HepG2 (cell line): Measurements from ENCODE around the gene GRHL1. TPM values are rescaled to one million over a fixed set of nuclear protein-coding genes. Genes with fewer than 3 reads are reported as not detected.

Source experiments
- ATAC-seq: fragments of 200-7000 bp; cut with Tn5 transposase; 3 replicates; pipeline ENCODE4 v1.9.1; 2020; ENCODE audit warnings: mild to moderate bottlenecking, moderate library complexity
- BruUV-seq: library from RNA; stranded (reverse); fragments of 400-500 nt; replicated peaks from 2 replicates; lab custom pipeline; 2021; lab: Mats Ljungman, UMichigan
- CTCF ChIA-PET: fragments of 300-600 bp; formaldehyde crosslinking; extraction: SDS; loops from one replicate; lab custom pipeline; 2021; ENCODE audit warnings: low total read pairs, inconsistent platforms, low intra/inter-chr PET ratio; lab: Yijun Ruan, JAX
- POLR2A ChIA-PET: fragments of 350-600 bp; sonication (Branson Sonifier 250); formaldehyde crosslinking; loops from one replicate; lab custom pipeline; 2020; ENCODE audit warnings: antibody characterized with exemption, inconsistent platforms; lab: Yijun Ruan, JAX
- DNase-seq: peaks from one replicate; pipeline ENCODE4 v3.0.0-alpha.2; 2015; ENCODE audit warnings: low spot score
- FAIRE-seq: peaks from 3 replicates; lab custom pipeline; 2011; peaks lifted over from hg19 to GRCh38; lab: Jason Lieb, UNC
- H2AFZ ChIP-seq: one replicate; pipeline ENCODE4 v1.6.1; 2011; ENCODE audit warnings: low read length, inconsistent platforms
- H3K27ac ChIP-seq: fragments of 300-600 bp; 3 replicates; pipeline ENCODE4 v1.8.0; 2011; ENCODE audit warnings: mixed run types, mild to moderate bottlenecking, mixed read lengths, low read length, inconsistent platforms; ENCODE audit not compliant: insufficient read depth; ENCODE audit errors: extremely low read length
- H3K27me3 ChIP-seq, 2 experiments: fragments of 200-600 bp in 1 of 2; 2 replicates in 1 of 2; 3 replicates in 1 of 2; pipeline versions ENCODE4 v1.6.0 to v1.8.0; 2011; ENCODE audit warnings: low read length in 2 of 2, mild to moderate bottlenecking in 2 of 2, moderate library complexity in 2 of 2, inconsistent platforms in 1 of 2; ENCODE audit not compliant: insufficient read depth in 2 of 2, control insufficient read depth in 1 of 2
- H3K36me3 ChIP-seq, 2 experiments: fragments of 200-600 bp in 1 of 2; replicated peaks in 1 of 2; 2 replicates in 1 of 2; 3 replicates in 1 of 2; pipeline versions ENCODE4 v1.5.1 to v1.8.0; 2011; ENCODE audit warnings: low read length in 2 of 2, inconsistent platforms in 1 of 2; ENCODE audit not compliant: insufficient read depth in 2 of 2, control insufficient read depth in 1 of 2
- H3K4me1 ChIP-seq: 2 replicates; pipeline ENCODE4 v1.5.1; 2012; ENCODE audit warnings: low read length, inconsistent platforms; ENCODE audit not compliant: insufficient read depth
- H3K4me2 ChIP-seq: 2 replicates; pipeline ENCODE4 v1.6.0; 2011; ENCODE audit warnings: low read depth, low read length, inconsistent platforms
- H3K4me3 ChIP-seq, 3 experiments: fragments of 200-600 bp in 1 of 3; sonication (generic), shearing (Covaris generic) in 1 of 3; replicated peaks in 1 of 3; 2 replicates each; pipeline ENCODE4 v1.5.1; 2011 to 2016; ENCODE audit warnings: low read length in 3 of 3, inconsistent platforms in 2 of 3, low read depth in 2 of 3, mild to moderate bottlenecking in 2 of 3, control low read depth in 1 of 3, mixed read lengths in 1 of 3; ENCODE audit not compliant: insufficient read depth in 1 of 3
- H3K79me2 ChIP-seq: one replicate; pipeline ENCODE4 v1.6.1; 2011; ENCODE audit warnings: low read length, inconsistent platforms; ENCODE audit not compliant: insufficient read depth
- H3K9ac ChIP-seq: 2 replicates; pipeline ENCODE4 v1.6.0; 2011; ENCODE audit warnings: mild to moderate bottlenecking, low read depth, low read length, inconsistent platforms; ENCODE audit not compliant: insufficient read depth
- H3K9me3 ChIP-seq: 2 replicates; pipeline ENCODE4 v1.5.1; 2012; ENCODE audit warnings: mild to moderate bottlenecking, low read length
- H4K20me1 ChIP-seq: 2 replicates; pipeline ENCODE4 v1.6.0; 2011; ENCODE audit warnings: inconsistent platforms, mild to moderate bottlenecking, low read length, moderate library complexity; ENCODE audit not compliant: insufficient read depth
- ELF4 ChIP-seq: sonication (generic); formaldehyde crosslinking; IDR thresholded peaks from 2 replicates; pipeline ENCODE4 v1.5.0; 2020; ENCODE audit warnings: missing genetic modification reagents, mild to moderate bottlenecking, moderate library complexity, borderline replicate concordance
- HHEX ChIP-seq: IDR thresholded peaks from 2 replicates; pipeline ENCODE4 v1.6.1; 2016; ENCODE audit warnings: control low read depth
- HOXA5 ChIP-seq: sonication (generic); formaldehyde crosslinking; IDR thresholded peaks from 2 replicates; pipeline ENCODE4 v1.4.0; 2020; ENCODE audit warnings: missing genetic modification reagents
- MAX ChIP-seq: IDR thresholded peaks from 2 replicates; pipeline ENCODE4 v1.6.1; 2012; ENCODE audit warnings: inconsistent platforms
- MYPOP ChIP-seq: sonication (generic); formaldehyde crosslinking; IDR thresholded peaks from 2 replicates; pipeline ENCODE4 v1.8.1; 2023; ENCODE audit warnings: mild to moderate bottlenecking, moderate library complexity, missing genetic modification reagents
- NRL ChIP-seq: sonication (generic); formaldehyde crosslinking; IDR thresholded peaks from 2 replicates; pipeline ENCODE4 v1.5.0; 2020; ENCODE audit warnings: missing genetic modification reagents, mild to moderate bottlenecking, moderate library complexity, borderline replicate concordance
- PITX1 ChIP-seq: sonication (generic); formaldehyde crosslinking; IDR thresholded peaks from 2 replicates; pipeline ENCODE4 v1.5.1; 2020; ENCODE audit warnings: mild to moderate bottlenecking, missing genetic modification reagents
- POLR2A ChIP-seq, 2 experiments: IDR thresholded peaks; 2 replicates each; pipeline ENCODE4 v1.6.1; 2011; ENCODE audit warnings: low read depth in 2 of 2, low read length in 2 of 2, mild to moderate bottlenecking in 1 of 2, moderate library complexity in 1 of 2; ENCODE audit not compliant: insufficient read depth in 1 of 2
- POLR2AphosphoS5 ChIP-seq: IDR thresholded peaks from 2 replicates; pipeline ENCODE4 v1.6.1; 2012; ENCODE audit warnings: low read depth, low read length
- PRMT3 ChIP-seq: sonication (generic); formaldehyde crosslinking; IDR thresholded peaks from 2 replicates; pipeline ENCODE4 v1.8.1; 2022; ENCODE audit warnings: low read depth, mild to moderate bottlenecking, moderate library complexity, missing genetic modification reagents, borderline replicate concordance
- RXRB ChIP-seq: IDR thresholded peaks from 2 replicates; pipeline ENCODE4 v1.6.1; 2016; ENCODE audit warnings: borderline replicate concordance, missing genetic modification reagents, missing compliant biosample characterization
- TBP ChIP-seq: sonication (generic); formaldehyde crosslinking; IDR thresholded peaks from 2 replicates; pipeline ENCODE4 v1.5.0; 2020; ENCODE audit warnings: missing genetic modification reagents
- ZBTB37 ChIP-seq: sonication (generic); formaldehyde crosslinking; IDR thresholded peaks from 2 replicates; pipeline ENCODE4 v1.4.0; 2020; ENCODE audit warnings: mild to moderate bottlenecking, missing genetic modification reagents
- ZBTB39 ChIP-seq: sonication (generic); formaldehyde crosslinking; IDR thresholded peaks from 2 replicates; pipeline ENCODE4 v1.5.0; 2020; ENCODE audit warnings: missing genetic modification reagents
- ZNF256 ChIP-seq: sonication (generic); formaldehyde crosslinking; conservative IDR thresholded peaks from 2 replicates; pipeline ENCODE4 v1.4.0; 2020; ENCODE audit warnings: missing genetic modification reagents
- ZNF34 ChIP-seq: sonication (generic); formaldehyde crosslinking; IDR thresholded peaks from 2 replicates; pipeline ENCODE4 v1.4.0; 2020; ENCODE audit warnings: mild to moderate bottlenecking, missing genetic modification reagents, borderline replicate concordance
- ZNF607 ChIP-seq: sonication (generic); formaldehyde crosslinking; IDR thresholded peaks from 2 replicates; pipeline ENCODE4 v1.5.1; 2020; ENCODE audit warnings: missing genetic modification reagents, mild to moderate bottlenecking, borderline replicate concordance
- ZNF878 ChIP-seq: sonication (generic); formaldehyde crosslinking; IDR thresholded peaks from 2 replicates; pipeline ENCODE4 v1.8.1; 2023; ENCODE audit warnings: mild to moderate bottlenecking, missing genetic modification reagents, moderate library complexity
- WGBS: methylation state at CpG from one replicate; pipeline ENCODE4 v1.1.6; 2017; ENCODE audit warnings: low lambda C conversion rate; 5-methylcytosine and 5-hydroxymethylcytosine counted together
- in situ Hi-C: cut with HindIII; loops from 2 replicates; pipeline ENCODE4 v1.10.0; 2017; ENCODE audit warnings: low pct_unique_long_range_greater_than_20kb; ENCODE audit not compliant: extremely low pct_ligation_motif_present
- intact Hi-C: fragments of 100-400 bp; cut with micrococcal nuclease; formaldehyde crosslinking; loops from one replicate; pipeline ENCODE4 v1.10.0; 2022; ENCODE audit not compliant: unreplicated experiment
- polyA plus RNA-seq, 8 experiments: library from polyadenylated mRNA; depleted of rRNA in 3 of 8; stranded (reverse) in 7 of 8; unstranded in 1 of 8; fragments of >200 nt; fragmentation: Illumina TruSeq in 4 of 8; extraction: Trizol in 4 of 8; gene quantifications; 2 replicates each; pipeline versions ENCODE4 v1.2.1 to v1.2.3, GENCODE V29; 2011 to 2016; ENCODE audit warnings: low read depth in 4 of 8, missing spikeins in 1 of 8, mixed read lengths in 1 of 8; ENCODE audit not compliant: insufficient read depth in 1 of 8
- total RNA-seq, 5 experiments: library from RNA; depleted of rRNA; stranded (reverse); fragments of >200 nt; fragmentation: Illumina TruSeq; extraction: Trizol; gene quantifications; 2 replicates each; pipeline ENCODE4 v1.2.3, GENCODE V29; 2016; ENCODE audit warnings: low read depth in 1 of 5

The GRHL1 gene
- total and polyA plus RNA-seq, 2 of the 13 experiments (the other 11 are each of a cell fraction or from before 2014, with no cell fraction given) = 9.3 to 12.0 TPM

GRCh38 chr2:9985531-9986328 is 34.2 kb downstream of the GRHL1 start (continued):
- TF ChIP-seq ZBTB39 (CRISPR knock-in tag) (no peak), ELF4 (CRISPR knock-in tag) (no peak), PITX1 (CRISPR knock-in tag) (no peak), RXRB (CRISPR knock-in tag) (no peak), HHEX (CRISPR knock-in tag) (no peak)

GRCh38 chr2:9988320-9988719 is 36.8 kb downstream of the GRHL1 start:
- no peak overlapping the region for H3K4me2 ChIP-seq
- BruUV-seq = no TSS peak
- no peak overlapping the region for H3K27ac ChIP-seq
- no peaks in the 10 kb centered on the region for H3K27me3 ChIP-seq
- FAIRE-seq (no peak), ATAC-seq (no peak), DNase-seq (no peak)
- H3K9me3 ChIP-seq = no peaks in the 10 kb centered on the region
- peaks cover 10 to 58% of the 10 kb centered on the region in 2 experiments for H3K36me3 ChIP-seq
- ChIA-PET POLR2A (no interaction called here), CTCF (no interaction called here)
- H3K9ac ChIP-seq = no peak overlapping the region
- H4K20me1 ChIP-seq = peaks cover 3% of the 10 kb centered on the region; the same call in 1 of the 2 replicates
- no peak overlapping the region for H3K4me3 ChIP-seq
- TF ChIP-seq ZNF256 (CRISPR knock-in tag) (no peak), HOXA5 (CRISPR knock-in tag) (no peak), PRMT3 (CRISPR knock-in tag) (no peak), TBP (CRISPR knock-in tag) (no peak), POLR2A (IDR thresholded peaks at IDR 0.05; ENCODE audit: insufficient read depth in 1 of 2, low read depth in 2 of 2, low read length in 2 of 2) (no peak), MYPOP (CRISPR knock-in tag) (no peak), NRL (no peak), ELF4 (CRISPR knock-in tag) (no peak), MAX (no peak), POLR2AphosphoS5 (no peak), ZNF878 (CRISPR knock-in tag) (no peak), ZNF607 (no peak), ZNF34 (no peak), ZBTB37 (CRISPR knock-in tag) (no peak)
- 99% methylated on average over 5 of the region's 5 CpGs for WGBS
- no peaks in the 10 kb centered on the region for H3K79me2 ChIP-seq
- intact Hi-C loops = no loop called here
- H2AFZ ChIP-seq = no peak overlapping the region
- H3K4me1 ChIP-seq = no peaks in the 10 kb centered on the region
- in situ Hi-C loops = no loop called here
